Brain pericyte (primary cell): ENCODE data around the gene CADM4.
"Not testable (repeated sequence)": the region's sequence is repeated elsewhere in the genome, so short reads cannot be mapped to it uniquely, and the experiment has no call there.

Source experiments
- DNase-seq: peaks from one replicate; pipeline ENCODE4 v3.0.0-alpha.2; 2012; ENCODE audit warnings: low read depth, low spot score

The CADM4 gene

GRCh38 chr19:43662487-43662886 is 22.8 kb upstream of the CADM4 start:
- DNase-seq: no peak

GRCh38 chr19:43660971-43661360 is 21.3 kb upstream of the CADM4 start:
- no peak for DNase-seq

GRCh38 chr19:43660301-43660970 is 20.8 kb upstream of the CADM4 start:
- no peak for DNase-seq

GRCh38 chr19:43658494-43658893 is 18.8 kb upstream of the CADM4 start:
- no peak for DNase-seq

- no peak for DNase-seq
Measured at GRCh38 chr19:43658001-43658400, 18.4 kb upstream of the CADM4 start.

GRCh38 chr19:43656436-43656835 is 16.8 kb upstream of the CADM4 start:
- no peak for DNase-seq

GRCh38 chr19:43652546-43652874 is 12.9 kb upstream of the CADM4 start:
- no peak for DNase-seq

- DNase-seq: no peak
Measured at GRCh38 chr19:43651758-43652545, 12.3 kb upstream of the CADM4 start.

- not testable (repeated sequence) for DNase-seq
Measured at GRCh38 chr19:43650276-43650675, 10.6 kb upstream of the CADM4 start.

GRCh38 chr19:43649514-43649913 is 9.9 kb upstream of the CADM4 start:
- no peak for DNase-seq

GRCh38 chr19:43648633-43649032 is 9.0 kb upstream of the CADM4 start:
- no peak for DNase-seq

- no peak for DNase-seq
Measured at GRCh38 chr19:43644181-43644580, 4.5 kb upstream of the CADM4 start.

- no peak for DNase-seq
Measured at GRCh38 chr19:43643326-43643725, 3.7 kb upstream of the CADM4 start.

- DNase-seq: no peak
Measured at GRCh38 chr19:43642531-43642930, 2.9 kb upstream of the CADM4 start.

- no peak for DNase-seq
Measured at GRCh38 chr19:43641333-43641732, 1.7 kb upstream of the CADM4 start.

GRCh38 chr19:43640424-43640757 is 741 bp upstream of the CADM4 start:
- DNase-seq: no peak

- no peak for DNase-seq
Measured at GRCh38 chr19:43638995-43639518, 593 bp downstream of the CADM4 start.

GRCh38 chr19:43638214-43638994 is 1.2 kb downstream of the CADM4 start:
- no peak for DNase-seq

GRCh38 chr19:43636121-43636683 is 3.4 kb downstream of the CADM4 start:
- DNase-seq: no peak

- DNase-seq: not testable (repeated sequence)
Measured at GRCh38 chr19:43635561-43635940, 4.1 kb downstream of the CADM4 start.

- DNase-seq: no peak
Measured at GRCh38 chr19:43634872-43635560, 4.6 kb downstream of the CADM4 start.

GRCh38 chr19:43634506-43634871 is 5.2 kb downstream of the CADM4 start:
- no peak for DNase-seq
